Measurements from ENCODE around the gene SLC12A9. TPM values are rescaled to one million over a fixed set of nuclear protein-coding genes. Genes with fewer than 3 reads are reported as not detected.

SLC12A9 gene
- total RNA-seq, 1 experiment from 2014 or later = 23.8 TPM

- Histone ChIP-seq H3K9me3 (ENCODE audit: low read depth, low read length, poor library complexity, severe bottlenecking) (no peaks in the 10 kb centered on the region), H3K27me3 (replicated peaks; ENCODE audit: insufficient read depth, low read depth, low read length, poor library complexity) (peaks cover 7% of the 10 kb centered on the region), H3K27ac (ENCODE audit: low read depth, low read length, poor library complexity, severe bottlenecking) (no peak within 1 kb of the TSS), H3K4me1 (ENCODE audit: insufficient read depth, low read length, poor library complexity, severe bottlenecking) (peaks cover 9% of the 10 kb centered on the region), H3K4me3 (ENCODE audit: low read depth, low read length, poor library complexity, severe bottlenecking) (peak within 1 kb of the TSS; percentile 50), H3K36me3 (ENCODE audit: insufficient read depth, low read length, poor library complexity, severe bottlenecking) (no peaks in the 10 kb centered on the region)
- TF ChIP-seq CTCF (conservative IDR thresholded peaks at IDR 0.05; ENCODE audit: low read depth, low read length) = no peak
- TF ChIP-seq EZH2 (IDR thresholded peaks at IDR 0.05; ENCODE audit: borderline replicate concordance, low read depth, low read length, poor library complexity, severe bottlenecking) = no peak
- intact Hi-C loops (cut with micrococcal nuclease; ENCODE audit: unreplicated experiment) = loop anchor here (2.0 to 10.0 kb wide), 4 partner anchors 182 to 387 kb away; partner anchors contain the start of gene FIS1
- POLR2A ChIA-PET (ENCODE audit: low non-redundant PET) = no interaction called here
- BruUV-seq (replicated peaks) = no TSS peak
- no peak for DNase-seq (ENCODE audit: low spot score)
- CTCF ChIA-PET = interaction anchor here (0.5 to 0.6 kb wide), 2 partner anchors 11 to 248 kb away, joined by 3 to 5 read pairs; no protein-coding TSS in a partner anchor
These were observed 43.1 kb downstream of the SLC12A9 start, which contains the start of gene ACHE for GRCh38 chr7:100895701-100895955. Gene ACHE, minus strand, starts transcription at chr7:100895888. Its CDS starts 1,656 bp downstream, at chr7:100894232.

- POLR2A ChIA-PET (ENCODE audit: low non-redundant PET) = interaction anchor here (0.6 kb wide), 1 partner anchor 261 kb away, joined by 3 read pairs; no protein-coding TSS in a partner anchor
- peak overlapping the region; percentile 50 for H3K4me3 ChIP-seq (ENCODE audit: low read depth, low read length, poor library complexity, severe bottlenecking)
- H3K36me3 ChIP-seq (ENCODE audit: insufficient read depth, low read length, poor library complexity, severe bottlenecking) = no peaks in the 10 kb centered on the region
- H3K4me1 ChIP-seq (ENCODE audit: insufficient read depth, low read length, poor library complexity, severe bottlenecking) = peaks cover 9% of the 10 kb centered on the region
- peaks cover 7% of the 10 kb centered on the region for H3K27me3 ChIP-seq (replicated peaks; ENCODE audit: insufficient read depth, low read depth, low read length, poor library complexity)
- TF ChIP-seq CTCF (conservative IDR thresholded peaks at IDR 0.05; ENCODE audit: low read depth, low read length) (no peak), EZH2 (IDR thresholded peaks at IDR 0.05; ENCODE audit: borderline replicate concordance, low read depth, low read length, poor library complexity, severe bottlenecking) (no peak)
- intact Hi-C loops (cut with micrococcal nuclease; ENCODE audit: unreplicated experiment) = loop anchor here (2.0 to 10.0 kb wide), 4 partner anchors 181 to 386 kb away; partner anchors contain the start of gene FIS1
- DNase-seq (ENCODE audit: low spot score) = peak; percentile 68
- CTCF ChIA-PET = interaction anchor here (0.6 kb wide), 1 partner anchor 11 kb away, joined by 3 read pairs; no protein-coding TSS in a partner anchor
- no peak overlapping the region for H3K27ac ChIP-seq (ENCODE audit: low read depth, low read length, poor library complexity, severe bottlenecking)
- no peaks in the 10 kb centered on the region for H3K9me3 ChIP-seq (ENCODE audit: low read depth, low read length, poor library complexity, severe bottlenecking)
- BruUV-seq (replicated peaks) = no TSS peak
These were observed 43.6 kb downstream of the SLC12A9 start for GRCh38 chr7:100895956-100896731.

DNA sequence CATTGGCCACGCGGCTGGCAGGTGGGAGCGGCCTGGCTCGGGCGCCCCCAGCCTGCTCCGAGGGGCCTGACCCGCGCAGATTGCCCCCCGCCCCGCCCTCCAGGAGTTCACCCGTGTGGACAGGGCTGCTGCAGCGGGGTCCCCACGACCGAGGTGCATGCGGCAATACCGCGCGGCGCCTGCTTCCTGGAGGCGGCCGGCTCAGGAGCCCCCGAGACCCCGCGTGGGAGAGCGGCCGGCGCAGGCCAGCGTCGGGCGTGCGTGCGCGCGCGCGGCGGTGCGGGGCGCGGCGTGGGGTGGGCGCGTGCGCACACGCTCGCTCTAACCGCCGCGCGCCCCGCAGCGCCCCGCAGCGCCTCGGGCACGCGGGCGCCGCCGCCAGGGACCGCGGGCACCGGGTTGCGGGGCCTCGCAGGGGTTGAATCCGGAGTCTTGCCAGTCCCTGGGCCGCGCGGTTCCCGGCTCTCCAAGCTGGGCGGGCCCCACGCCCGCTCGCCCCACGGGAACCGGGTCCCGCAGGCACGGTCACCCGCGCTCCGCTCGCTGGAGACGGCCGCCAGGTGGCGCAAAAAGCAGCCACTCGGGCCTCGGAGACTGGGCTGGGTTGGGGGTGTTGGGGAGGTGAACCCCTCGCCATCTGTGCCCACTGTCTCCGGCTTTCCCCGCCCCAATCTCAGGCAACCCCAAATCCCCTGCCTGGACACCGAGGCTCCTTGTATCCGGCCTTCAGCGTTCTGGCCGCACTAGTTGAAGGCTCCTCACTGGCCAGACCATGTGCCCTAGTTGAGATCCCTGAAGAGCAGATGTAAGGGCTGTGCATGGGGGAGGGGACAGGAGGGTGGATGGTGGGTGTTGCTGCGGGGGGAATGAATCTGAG lies 44.5 kb downstream of the SLC12A9 start:
- DNase-seq (ENCODE audit: low spot score) = peak; percentile 56
- H3K4me1 ChIP-seq (ENCODE audit: insufficient read depth, low read length, poor library complexity, severe bottlenecking) = peaks cover 9% of the 10 kb centered on the region
- intact Hi-C loops (cut with micrococcal nuclease; ENCODE audit: unreplicated experiment) = loop anchor here (1.0 to 10.0 kb wide), 4 partner anchors 162 to 385 kb away; no protein-coding TSS in a partner anchor
- no TSS peak for BruUV-seq (replicated peaks)
- ChIA-PET POLR2A (ENCODE audit: low non-redundant PET) (interaction anchor here (0.6 kb wide), 1 partner anchor 262 kb away, joined by 3 read pairs; no protein-coding TSS in a partner anchor), CTCF (no interaction called here)
- peaks cover 7% of the 10 kb centered on the region for H3K27me3 ChIP-seq (replicated peaks; ENCODE audit: insufficient read depth, low read depth, low read length, poor library complexity)
- peak overlapping the region; percentile 50 for H3K4me3 ChIP-seq (ENCODE audit: low read depth, low read length, poor library complexity, severe bottlenecking)
- TF ChIP-seq CTCF (conservative IDR thresholded peaks at IDR 0.05; ENCODE audit: low read depth, low read length) = peak; percentile 87
- no peak for TF ChIP-seq EZH2 (IDR thresholded peaks at IDR 0.05; ENCODE audit: borderline replicate concordance, low read depth, low read length, poor library complexity, severe bottlenecking)
- no peaks in the 10 kb centered on the region for H3K36me3 ChIP-seq (ENCODE audit: insufficient read depth, low read length, poor library complexity, severe bottlenecking)
- no peaks in the 10 kb centered on the region for H3K9me3 ChIP-seq (ENCODE audit: low read depth, low read length, poor library complexity, severe bottlenecking)
- no peak overlapping the region for H3K27ac ChIP-seq (ENCODE audit: low read depth, low read length, poor library complexity, severe bottlenecking)

Measured in A673 (cell line).